Measurements from ENCODE around the gene KLHL40. TPM values are rescaled to one million over a fixed set of nuclear protein-coding genes. Genes with fewer than 3 reads are reported as not detected.

KLHL40 gene
- total and polyA plus RNA-seq, 10 of the 15 experiments (the other 5 are each of a cell fraction or from before 2014, with no cell fraction given) = not detected

GRCh38 chr3:42705058-42705767, 19.9 kb downstream of the KLHL40 start (continued):
- TF ChIP-seq CUX1 (IDR thresholded peaks at IDR 0.05; ENCODE audit: insufficient replicate concordance, low read depth, low read length) = no peak
- TF ChIP-seq BCL3 (IDR thresholded peaks at IDR 0.05; ENCODE audit: borderline replicate concordance, insufficient read depth, low read depth, low read length, poor library complexity, severe bottlenecking) = no peak
- TF ChIP-seq REST (IDR thresholded peaks at IDR 0.05; ENCODE audit: low read depth, low read length) = no peak
- no peak for TF ChIP-seq JUNB (IDR thresholded peaks at IDR 0.05)
